Activated CD8-positive, alpha-beta memory T cell treated with anti-CD3 and anti-CD28 coated beads, Interleukin-2, amount 50 U/mL, for 1 hour (primary cell): ENCODE measurements around the gene KRT9.
"Not testable (repeated sequence)": the region's sequence is repeated elsewhere in the genome, so short reads cannot be mapped to it uniquely, and the experiment has no call there.

Experiments
- DNase-seq: peaks from one replicate; pipeline ENCODE4 v3.0.0-alpha.2; 2020; ENCODE audit errors: extremely low read depth

Gene KRT9

DNA sequence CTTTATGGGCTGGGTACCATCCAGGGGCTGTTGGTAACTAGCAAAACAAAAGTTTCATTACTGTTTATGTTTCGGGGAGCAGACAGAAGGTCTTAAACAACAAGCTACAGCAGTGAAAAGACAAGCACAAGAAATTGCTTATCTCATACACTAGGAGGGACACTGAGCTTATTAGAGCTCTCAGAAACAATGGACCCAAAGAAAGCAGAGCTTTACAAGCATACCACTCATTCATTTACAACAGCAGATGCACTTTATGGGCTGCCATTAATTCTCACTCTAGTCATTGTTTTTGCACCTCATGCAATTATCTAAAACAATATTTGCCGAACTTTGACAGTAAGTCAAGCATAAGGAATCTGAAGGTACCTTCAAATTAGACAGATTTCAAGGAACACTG, 30.7 kb upstream of the KRT9 start:
- DNase-seq = no peak

DNA sequence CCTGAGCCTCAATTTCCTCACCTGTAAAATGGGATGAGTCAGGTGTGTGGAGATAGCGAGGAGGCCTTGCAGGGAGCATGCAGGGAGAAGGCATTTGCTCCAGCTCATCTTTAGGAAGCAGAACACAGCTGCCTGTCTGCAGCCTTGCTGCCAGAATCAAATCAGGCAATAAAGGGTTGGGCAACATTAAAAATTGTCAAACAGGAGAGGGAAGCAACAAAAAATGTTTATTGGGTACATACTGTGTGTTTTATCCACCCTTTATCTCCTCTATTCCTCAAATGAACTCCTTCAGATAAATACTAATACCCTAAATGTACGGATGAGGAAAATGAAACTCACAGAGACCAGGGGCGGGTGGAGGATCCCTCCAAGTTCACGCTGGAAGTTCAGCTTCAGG, 28.5 kb upstream of the KRT9 start:
- no peak for DNase-seq

DNA sequence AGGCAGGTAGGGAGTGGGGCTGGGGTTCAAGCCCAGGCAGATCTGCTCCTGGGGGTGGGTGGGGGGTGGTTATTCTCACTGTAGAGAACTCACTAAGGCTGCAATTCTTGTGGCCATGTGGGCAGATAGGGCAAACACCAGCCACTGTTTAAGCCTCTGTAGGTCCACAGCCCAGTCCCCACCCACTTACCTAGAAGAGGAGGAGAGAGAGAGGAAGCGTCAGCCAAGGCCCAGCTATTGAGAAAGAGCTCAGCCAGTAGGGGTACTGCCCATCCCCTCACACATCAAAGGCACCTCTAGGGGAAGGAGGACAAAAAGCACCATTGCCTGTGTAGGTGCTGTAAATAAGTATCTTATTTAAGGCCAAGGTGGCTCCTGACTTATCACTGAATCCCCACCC, 27.8 kb upstream of the KRT9 start:
- no peak for DNase-seq

DNA sequence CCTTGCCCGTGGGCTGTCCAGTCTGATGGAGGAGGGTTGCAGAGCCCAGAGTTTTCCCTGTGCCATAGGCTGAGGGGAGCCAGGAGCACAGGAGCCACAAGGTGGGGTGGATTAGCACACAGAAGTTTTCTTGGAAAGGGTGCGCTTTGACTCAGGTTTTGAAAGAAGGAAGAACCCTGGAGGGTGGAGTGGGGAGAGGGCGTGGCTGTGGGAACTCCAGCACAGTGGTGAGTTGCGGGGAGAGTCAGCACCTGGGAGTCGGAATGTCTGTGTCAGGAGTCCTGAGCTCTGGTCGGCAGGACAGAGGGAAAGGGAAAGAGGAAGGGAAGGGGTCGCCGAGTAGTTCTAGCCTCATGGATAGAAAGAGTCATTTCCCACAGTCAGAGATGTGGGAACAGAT, 23.7 kb upstream of the KRT9 start:
- no peak for DNase-seq

DNA sequence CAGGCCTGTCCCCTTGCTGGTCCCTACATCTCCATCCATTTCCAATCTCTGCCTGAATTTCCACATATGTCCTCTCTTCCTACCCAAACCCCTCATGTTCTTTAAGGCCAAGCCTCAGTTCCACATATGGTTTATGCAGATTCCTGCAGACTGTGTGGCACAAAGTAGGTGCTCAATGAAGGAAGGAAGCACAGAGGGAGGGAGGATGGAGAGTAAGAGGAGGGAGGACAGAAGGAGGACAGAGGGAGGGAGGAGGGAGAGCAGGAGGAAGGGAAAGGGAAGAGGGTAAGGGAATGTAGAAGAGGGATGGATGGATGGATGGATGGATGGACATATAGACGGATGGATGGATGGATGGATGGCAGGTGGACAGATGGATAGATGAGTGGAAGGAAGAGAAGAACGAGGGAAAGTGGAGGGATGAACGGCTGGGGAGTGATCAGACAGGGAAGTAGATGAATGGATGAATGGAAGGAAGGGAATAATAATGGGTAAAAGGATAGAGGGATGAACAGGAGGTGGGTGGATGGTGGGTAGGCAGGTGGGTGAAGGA, 22.6 kb upstream of the KRT9 start:
- DNase-seq = no peak

DNA sequence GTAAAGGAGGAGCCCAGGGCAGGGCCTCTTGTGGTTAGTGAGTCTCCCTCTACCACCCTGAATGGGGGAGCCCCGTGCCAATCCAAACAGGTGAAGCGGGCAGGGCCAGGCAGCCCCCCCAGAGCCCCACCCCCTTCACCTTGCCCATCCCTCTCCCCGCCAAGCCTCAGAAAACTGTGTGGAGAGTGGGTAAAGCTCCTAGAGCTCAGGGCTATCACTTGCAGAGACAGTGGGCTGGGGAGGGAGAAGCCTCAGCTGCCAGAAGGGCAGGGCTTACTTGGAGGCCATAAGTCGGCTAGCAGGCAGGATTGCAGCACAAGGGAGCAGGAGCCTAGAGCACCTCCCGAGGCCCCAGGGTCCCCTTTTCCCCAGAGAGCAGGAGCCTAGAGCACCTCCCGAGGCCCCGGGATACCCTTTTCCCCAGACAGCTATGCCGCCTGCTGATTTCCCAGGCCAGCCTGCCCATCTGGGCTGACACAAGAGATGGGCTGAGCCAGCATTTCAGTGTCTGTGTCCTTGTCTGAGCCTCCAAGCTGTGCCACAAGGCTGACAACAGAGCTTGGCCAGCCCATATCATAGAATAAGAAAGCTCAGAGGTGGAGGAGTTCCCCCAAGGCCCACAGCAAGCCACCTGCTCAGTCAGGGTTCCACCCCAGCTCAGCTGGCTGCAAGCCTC, 21.6 kb upstream of the KRT9 start:
- DNase-seq = no peak

DNA sequence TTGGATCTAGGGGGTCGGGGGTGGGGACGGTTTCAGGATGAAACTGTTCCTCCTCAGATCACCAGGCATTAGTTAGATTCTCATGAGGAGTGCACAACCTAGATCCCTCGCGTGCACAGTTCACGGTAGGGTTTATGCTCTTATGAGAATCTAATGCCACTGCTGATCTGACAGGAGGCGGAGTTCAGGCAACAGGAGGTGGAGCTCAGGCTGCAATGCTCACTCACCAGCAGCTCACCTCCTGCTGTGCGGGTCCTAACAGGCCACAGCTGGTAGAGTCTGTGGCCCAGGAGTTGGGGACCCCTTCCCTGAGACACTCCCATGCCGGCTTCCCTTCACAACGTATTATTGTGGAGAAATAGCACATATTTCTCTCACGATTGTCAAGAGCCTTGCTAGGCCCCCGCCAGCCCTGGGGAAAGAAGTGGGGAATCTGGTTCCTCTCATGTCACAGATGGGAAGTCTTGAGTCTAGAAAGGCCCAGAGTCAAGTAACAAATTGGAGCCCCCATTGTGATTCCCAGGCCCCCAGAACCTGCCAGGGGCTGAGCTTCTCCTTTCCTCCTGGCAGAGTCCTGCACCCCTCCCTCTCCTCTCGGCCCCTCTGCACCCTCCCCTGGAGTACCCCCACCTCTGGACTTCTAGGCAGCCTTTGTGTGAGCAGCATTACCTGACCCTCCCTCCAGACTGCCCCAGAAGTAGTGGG, 20.9 kb upstream of the KRT9 start:
- DNase-seq = no peak

DNA sequence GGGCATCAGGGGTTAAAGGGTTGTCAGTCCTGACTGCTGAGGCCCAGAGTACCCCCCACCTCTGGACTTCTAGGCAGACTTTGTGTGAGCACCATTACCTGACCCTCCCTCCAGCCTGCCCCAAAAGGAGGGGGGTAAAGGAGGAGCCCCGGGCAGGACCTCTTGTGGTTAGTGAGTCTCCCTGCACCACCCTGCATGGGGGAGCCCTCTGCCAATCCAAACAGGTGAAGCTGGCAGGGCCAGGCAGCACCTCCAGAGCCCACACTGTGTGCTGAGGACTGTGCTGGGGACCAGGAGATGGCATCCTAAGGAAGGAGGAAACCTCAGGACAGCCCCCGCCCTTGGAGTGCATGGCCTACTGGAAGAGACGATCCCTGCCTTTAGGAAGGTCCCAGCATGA, 17.4 kb upstream of the KRT9 start:
- no peak for DNase-seq

DNA sequence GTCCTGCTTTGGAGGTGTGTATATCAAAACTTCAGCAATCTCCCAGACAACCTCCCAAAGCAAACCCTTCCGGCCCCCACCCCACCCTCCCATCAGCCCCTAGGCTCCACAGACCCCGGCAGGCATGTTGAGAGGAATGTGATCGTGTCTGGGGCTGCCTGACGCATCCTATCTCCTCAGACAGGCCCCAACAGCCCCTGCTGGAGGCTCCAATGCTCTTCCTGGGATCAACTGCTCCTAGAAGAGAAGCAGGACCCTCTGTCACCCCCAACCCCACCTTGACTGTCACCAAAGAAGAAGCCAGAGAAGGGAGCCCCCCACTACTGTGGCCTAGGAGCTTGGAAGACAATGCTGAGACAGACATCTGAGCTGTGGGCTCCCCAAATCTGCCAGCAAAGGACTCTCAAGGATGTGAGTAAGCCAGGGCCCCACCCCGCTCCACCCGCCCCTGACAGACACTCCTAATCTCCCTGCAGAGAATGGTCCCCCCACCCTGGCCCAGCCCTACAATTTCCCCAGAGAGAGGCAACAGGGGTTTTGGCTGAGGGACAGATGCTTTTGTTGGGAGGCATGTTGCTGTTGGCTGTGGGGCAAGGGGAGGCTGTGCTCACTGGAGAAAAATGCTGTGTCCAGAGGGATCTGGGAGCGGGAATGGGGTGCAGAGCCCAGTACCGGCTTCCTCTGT, 16.4 kb upstream of the KRT9 start:
- no peak for DNase-seq

DNA sequence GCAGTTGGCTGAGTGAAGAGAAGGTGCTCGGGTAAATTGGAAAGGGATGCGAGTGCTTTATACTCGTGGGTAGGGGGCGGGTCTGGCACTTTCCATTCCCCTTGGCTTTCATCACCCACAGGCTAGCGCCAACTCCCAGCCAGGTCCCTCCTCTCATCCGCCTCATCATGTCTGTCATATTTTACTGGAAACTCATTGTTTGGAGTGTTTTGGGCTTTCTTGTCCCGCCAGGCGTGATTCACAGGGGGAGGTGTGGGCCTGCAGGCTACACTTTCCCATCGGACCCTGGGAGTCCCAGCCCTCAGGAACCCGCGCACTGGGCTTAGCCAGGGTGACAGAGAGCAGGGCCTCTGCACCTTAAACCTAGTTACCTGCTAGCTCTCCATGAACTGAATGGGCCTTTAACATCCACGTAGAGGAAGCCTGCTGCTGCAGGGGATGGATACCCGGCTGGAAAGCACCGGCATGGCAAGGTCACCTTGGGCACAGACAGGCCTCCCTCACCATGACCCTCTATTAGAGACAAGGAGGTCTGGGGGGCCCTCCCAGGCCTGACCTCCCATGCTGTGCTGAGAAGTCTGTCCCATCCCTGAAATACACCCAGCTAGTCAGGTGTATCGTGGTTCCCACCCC, 15.1 kb upstream of the KRT9 start, which contains the start of gene KRT14:
Gene KRT14, minus strand, starts transcription at position 33 of the 633 bp plus-strand sequence. CDS start 61 bp downstream, outside the sequence.
- DNase-seq = no peak

DNA sequence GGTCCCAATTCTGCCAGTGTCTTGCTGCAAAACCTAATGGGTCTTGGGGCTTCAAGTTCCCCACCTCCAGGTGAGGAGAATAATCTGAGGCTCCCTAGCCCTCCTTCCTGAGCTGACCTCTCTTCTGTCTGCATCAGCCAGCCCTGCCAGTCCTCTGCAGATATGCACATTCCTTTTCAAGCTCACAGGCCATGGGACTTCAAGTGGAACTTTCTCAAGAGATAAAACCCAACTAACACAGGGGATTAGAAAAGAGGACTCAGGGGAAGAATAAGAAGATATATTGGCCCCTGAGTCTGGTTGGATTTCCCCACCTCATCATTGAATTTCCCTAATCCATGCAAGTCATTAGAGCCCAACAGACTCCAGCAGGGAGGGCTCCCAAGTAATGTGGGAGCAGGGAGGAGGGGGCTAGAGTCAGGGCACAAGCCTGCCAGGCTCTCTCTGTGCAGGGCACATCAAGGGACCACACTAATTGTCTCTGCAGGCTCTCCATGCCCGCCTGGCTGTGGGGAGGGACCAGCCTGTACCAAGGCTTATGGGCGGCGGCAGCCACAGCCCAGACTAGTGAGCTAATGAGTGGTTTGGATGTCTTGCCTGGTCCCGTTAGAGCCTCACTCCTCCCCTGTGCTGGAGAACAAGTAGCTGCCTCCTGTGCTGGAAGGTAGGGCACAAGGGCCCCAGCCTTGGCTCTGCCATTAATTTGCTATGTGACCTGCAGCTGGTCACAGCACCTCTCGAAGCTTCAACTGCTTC, 13.6 kb upstream of the KRT9 start:
- no peak for DNase-seq

DNA sequence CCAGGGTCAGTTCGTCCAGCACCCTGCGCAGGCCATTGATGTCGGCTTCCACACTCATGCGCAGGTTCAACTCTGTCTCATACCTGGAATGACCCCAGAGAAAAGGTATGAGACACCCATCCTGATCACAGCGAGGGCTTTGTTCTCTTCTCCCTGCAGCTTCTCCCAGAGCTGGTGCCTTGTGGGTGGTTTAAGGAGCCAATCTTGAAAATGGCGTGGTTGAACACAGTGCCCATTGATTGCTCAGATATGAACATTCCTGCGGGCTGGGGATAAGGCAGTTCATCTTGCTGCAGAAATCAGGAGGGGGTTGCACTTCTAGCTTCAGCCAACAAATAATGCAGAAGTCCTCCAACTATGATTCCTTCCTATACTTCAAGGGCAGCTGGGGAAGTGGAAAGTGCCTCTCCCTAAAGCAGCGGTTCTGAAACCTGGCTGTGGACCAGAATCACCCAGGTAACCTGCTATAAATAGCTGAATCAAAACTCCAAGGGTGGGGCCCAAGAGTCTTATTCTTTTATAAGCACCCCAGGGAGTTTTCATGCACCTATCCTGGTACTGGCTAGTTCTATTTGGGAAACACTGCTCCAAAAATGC, 12.6 kb upstream of the KRT9 start:
- DNase-seq = not testable (repeated sequence)

DNA sequence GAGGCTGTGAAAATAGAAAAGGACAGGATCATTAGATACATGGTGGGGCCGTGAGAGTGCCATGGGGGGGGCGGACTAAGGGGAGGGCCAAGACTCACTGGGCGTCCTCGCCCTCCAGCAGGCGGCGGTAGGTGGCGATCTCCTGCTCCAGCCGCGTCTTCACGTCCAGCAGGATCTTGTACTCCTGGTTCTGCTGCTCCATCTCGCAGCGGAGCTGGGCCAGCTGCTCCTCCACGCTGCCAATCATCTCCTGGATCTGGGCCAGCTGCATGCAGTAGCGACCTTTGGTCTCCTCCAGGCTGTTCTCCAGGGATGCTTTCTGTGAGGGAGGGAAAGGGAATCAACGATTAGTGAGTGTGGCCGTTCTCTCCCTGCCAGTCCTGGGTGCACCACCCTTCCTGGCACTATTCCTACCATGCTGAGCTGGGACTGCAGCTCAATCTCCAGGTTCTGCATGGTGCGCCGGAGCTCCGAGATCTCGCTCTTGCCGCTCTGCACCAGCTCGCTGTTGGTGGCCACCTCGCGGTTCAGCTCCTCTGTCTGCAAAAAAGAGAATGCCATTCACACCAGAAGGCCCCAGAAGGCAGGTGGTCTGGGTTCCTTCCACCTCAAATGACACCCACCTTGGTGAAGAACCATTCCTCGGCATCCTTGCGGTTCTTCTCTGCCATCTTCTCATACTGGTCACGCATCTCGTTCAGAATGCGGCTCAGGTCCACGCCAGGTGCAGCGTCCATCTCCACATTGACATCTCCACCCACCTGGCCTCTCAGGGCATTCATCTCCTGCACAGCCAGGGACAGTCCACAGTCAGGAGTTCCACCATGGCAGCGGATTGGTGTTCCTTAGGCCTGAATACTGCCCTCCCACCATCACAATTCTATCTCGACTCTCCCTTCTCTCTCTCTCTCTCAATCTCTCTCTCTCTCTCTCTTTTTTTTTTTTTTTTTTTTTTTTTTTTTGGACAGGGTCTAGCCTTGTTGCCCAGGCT, 11.6 kb upstream of the KRT9 start:
- no peak for DNase-seq

DNA sequence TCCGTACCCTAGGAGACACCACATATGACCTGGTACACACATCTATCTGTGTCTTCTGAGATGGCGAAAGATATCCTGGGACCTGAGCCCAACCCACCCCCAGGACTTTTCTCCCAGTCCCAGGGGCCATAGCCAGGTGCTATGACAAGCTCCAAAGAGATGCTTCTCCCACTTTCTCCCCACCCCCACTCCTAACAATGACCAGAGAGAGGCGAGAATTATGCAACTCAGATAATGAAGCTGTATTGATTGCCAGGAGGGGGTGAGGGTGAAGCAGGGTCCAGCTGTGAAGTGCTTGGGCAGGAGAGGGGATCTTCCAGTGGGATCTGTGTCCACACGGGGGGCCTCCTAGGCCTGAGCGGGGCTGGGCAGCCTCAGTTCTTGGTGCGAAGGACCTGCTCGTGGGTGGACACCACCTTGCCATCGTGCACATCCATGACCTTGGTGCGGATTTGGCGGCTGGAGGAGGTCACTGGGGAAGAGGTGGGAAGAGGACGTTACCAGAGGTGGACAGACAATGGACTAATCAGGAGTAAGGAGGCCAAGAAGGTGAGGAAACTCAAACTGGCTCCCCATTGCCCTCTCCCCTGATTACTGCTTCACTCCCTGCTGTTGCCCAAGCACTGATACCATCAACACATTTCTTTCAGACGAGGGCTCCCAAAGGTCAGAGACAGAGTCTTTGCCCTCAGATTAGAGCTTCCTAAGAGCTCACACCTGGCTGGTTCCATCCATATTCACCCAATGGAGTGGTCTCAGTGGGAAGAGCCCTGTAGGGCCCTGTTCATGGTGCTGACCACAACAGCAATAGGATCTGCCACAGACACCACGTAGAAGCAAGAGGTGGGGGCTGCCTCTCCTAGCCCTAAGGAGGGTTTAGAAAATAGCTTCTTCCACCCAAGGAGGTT, 10.5 kb upstream of the KRT9 start:
- not testable (repeated sequence) for DNase-seq

DNA sequence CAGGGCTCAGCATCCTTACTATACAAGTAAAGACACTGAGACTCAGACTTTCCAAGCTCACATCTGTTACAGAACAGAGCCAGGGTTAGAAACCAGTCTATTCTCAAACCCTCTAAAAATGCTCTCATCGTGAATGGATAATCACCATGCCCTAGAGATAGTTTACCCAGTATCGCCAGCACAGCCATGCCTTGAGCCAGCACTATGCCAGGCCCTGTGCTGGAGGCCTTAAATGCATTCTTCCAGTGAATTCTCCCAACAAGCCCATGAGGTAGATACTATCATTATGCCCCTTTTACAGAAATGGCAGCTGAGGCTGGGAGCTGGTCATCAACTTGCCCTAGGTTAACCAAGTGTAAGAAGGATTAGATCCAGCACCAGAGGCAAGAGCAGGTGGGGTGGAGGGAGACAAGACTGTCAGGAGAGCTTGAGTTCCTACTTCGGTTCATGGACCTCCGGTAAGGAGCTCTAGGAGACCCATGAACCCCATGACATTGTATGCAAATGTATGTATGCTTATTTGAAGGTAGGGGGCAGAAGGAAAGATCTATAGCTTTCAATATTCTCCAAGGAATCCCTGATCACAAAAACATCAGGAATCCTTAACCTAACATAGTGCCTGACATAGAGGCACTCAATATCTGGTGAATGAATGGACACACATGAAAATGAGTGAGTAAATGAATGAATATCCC, 9.7 kb upstream of the KRT9 start:
- no peak for DNase-seq

DNA sequence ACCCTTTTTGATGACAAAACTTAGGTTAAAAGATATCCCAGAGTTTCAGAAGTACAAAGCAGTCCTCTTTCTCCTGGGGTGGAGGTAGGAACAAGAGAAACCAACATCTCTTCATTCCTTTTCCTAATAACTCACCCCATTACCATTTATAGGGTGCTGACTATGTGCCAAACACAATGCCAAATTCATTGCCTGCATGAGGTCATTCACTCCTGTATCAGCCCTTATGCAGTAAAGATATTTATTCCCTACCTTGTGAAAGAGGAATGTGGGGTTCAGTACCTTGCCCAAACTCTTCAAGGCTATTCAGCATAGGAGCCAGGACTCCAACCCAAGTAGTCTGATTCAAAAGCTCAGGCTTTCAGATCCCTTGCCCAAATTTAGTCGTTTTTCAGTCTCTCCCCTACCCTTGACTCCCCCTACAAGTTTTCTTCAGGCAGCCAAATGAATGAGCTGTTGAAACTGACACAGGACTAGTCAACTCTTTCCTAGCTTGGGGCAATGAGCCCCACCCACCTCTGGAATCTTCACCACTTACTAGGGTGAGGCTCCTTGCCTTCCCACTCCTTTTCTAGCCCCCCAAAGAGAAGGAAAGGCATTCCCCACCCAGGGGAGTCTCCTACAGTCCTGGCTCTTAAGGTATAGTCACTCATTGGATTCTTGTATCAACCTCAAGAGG, 9.0 kb upstream of the KRT9 start:
- no peak for DNase-seq

DNA sequence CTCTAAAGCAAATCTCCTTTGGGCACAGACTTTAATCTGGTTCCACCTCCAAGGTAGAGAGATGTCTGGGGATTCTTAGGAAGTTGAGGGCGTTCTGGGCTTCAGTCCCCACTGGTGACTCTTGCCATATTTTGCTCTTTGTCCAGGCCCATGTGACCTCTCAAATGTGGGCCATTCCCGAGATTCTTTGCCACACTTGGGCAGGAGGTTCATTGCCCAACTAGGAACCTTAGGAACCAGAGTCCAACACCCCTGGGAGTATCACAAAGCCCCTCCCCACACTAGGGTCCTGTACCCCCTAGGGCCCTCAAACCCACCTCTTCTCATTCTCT, 8.4 kb upstream of the KRT9 start:
- DNase-seq = no peak
